Sigmoid colon (tissue), 4 donors: ENCODE results near the gene MERTK.

Experiments used
- CTCF ChIP-seq, 4 experiments: fragments of 450-650 bp in 3 of 4; fragments of 200-600 bp in 1 of 4; IDR thresholded peaks; one replicate each; pipeline ENCODE4 v1.5.1; 2016 to 2019; ENCODE audit warnings: antibody characterized with exemption in 4 of 4, mild to moderate bottlenecking in 3 of 4, moderate library complexity in 2 of 4
- EP300 ChIP-seq, 4 donors: sonication (generic); formaldehyde crosslinking; IDR thresholded peaks; one replicate each; pipeline ENCODE4 v1.6.1; 2017; ENCODE audit warnings: antibody characterized with exemption in 4 of 4
- POLR2A ChIP-seq, 2 donors: fragments of 450-650 bp; IDR thresholded peaks; one replicate each; pipeline ENCODE4 v1.6.1; 2016; ENCODE audit warnings: antibody characterized with exemption in 2 of 2, mild to moderate bottlenecking in 2 of 2, moderate library complexity in 2 of 2
- POLR2AphosphoS5 ChIP-seq, 4 donors: sonication (generic); formaldehyde crosslinking; IDR thresholded peaks; one replicate each; pipeline ENCODE4 v1.6.1; 2017; ENCODE audit warnings: antibody characterized with exemption in 4 of 4

- TF ChIP-seq POLR2A (IDR thresholded peaks at IDR 0.05) (no peak), CTCF (IDR thresholded peaks at IDR 0.05) (no peak), POLR2AphosphoS5 (IDR thresholded peaks at IDR 0.05) (no peak), EP300 (IDR thresholded peaks at IDR 0.05) (no peak)
These were observed 1.8 kb upstream of the MERTK start for GRCh38 chr2:111896576-111896975.
